Ammon's horn (tissue), 1 donor: ENCODE results near the gene ABCA1.
"Not testable (repeated sequence)": the region's sequence is repeated elsewhere in the genome, so short reads cannot be mapped to it uniquely, and the experiment has no call there.

Source experiments
- DNase-seq: peaks from one replicate; pipeline ENCODE4 v3.0.0-alpha.2; 2016; ENCODE audit warnings: low spot score

The ABCA1 gene

GRCh38 chr9:104794070-104794469 is 133.9 kb downstream of the ABCA1 start:
- no peak for DNase-seq

DNA sequence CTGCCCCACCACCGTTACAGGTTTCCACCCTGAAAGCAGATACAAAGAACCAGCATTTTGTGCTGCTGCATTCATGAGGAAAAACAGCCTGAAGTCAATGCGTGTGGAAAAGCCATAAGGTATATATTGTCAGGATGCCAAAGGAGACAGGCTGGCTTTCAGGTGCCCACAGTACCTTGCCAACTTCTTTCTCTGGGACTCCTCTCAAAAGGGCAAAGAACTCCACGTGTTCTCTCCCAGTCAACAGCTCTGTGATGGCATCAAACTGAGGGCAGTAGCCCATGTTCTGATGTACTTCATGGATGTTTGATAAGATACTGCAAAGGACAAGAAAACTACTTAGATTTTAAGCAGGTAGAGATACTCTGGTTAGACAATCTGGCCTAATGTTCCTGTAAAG is 139.7 kb downstream of the ABCA1 start:
- no peak for DNase-seq

GRCh38 chr9:104787306-104788015 is 140.5 kb downstream of the ABCA1 start:
- no peak for DNase-seq

GRCh38 chr9:104786293-104786692 is 141.7 kb downstream of the ABCA1 start:
- no peak for DNase-seq

- no peak for DNase-seq
Observed at GRCh38 chr9:104784098-104784497, 143.9 kb downstream of the ABCA1 start.

DNA sequence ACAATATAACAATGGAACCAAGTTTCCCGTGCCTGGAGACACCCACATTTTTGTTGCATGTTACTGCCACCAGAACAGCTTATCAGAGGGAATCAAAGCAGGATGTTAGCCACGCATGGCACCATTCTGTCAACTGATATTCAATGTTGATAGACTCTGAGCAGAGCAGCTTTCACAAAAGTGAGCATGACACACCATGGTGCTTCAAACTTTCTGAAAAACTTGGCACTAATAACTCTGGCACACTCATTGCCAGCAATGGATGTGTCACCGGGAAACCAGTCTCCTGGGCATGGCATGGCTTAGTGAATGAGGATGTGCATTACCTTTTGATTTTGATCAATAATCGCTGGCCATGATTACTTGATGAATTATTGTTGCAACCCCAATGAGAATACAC is 144.4 kb downstream of the ABCA1 start:
- DNase-seq, result no peak

- DNase-seq, result no peak
Observed at GRCh38 chr9:104780796-104781395, 147.1 kb downstream of the ABCA1 start.

- DNase-seq, result no peak
Observed at GRCh38 chr9:104779946-104780535, 147.9 kb downstream of the ABCA1 start.

- DNase-seq, result no peak
Observed at GRCh38 chr9:104779334-104779733, 148.6 kb downstream of the ABCA1 start.

- no peak for DNase-seq
Observed at GRCh38 chr9:104778802-104779201, 149.2 kb downstream of the ABCA1 start.

GRCh38 chr9:104776797-104777196 is 151.2 kb downstream of the ABCA1 start:
- DNase-seq, result peak; percentile 43

GRCh38 chr9:104775976-104776375 is 152.0 kb downstream of the ABCA1 start:
- no peak for DNase-seq

- no peak for DNase-seq
Observed at GRCh38 chr9:104775574-104775936, 152.4 kb downstream of the ABCA1 start.

- DNase-seq, result peak; percentile 43
Observed at GRCh38 chr9:104774831-104775573, 153.0 kb downstream of the ABCA1 start.

- no peak for DNase-seq
Observed at GRCh38 chr9:104774132-104774531, 153.8 kb downstream of the ABCA1 start.

GRCh38 chr9:104772714-104773510 is 155.0 kb downstream of the ABCA1 start:
- DNase-seq, result peak; percentile 32

- no peak for DNase-seq
Observed at GRCh38 chr9:104769655-104770054, 158.3 kb downstream of the ABCA1 start.

- DNase-seq, result not testable (repeated sequence)
Observed at GRCh38 chr9:104769029-104769428, 158.9 kb downstream of the ABCA1 start.

DNA sequence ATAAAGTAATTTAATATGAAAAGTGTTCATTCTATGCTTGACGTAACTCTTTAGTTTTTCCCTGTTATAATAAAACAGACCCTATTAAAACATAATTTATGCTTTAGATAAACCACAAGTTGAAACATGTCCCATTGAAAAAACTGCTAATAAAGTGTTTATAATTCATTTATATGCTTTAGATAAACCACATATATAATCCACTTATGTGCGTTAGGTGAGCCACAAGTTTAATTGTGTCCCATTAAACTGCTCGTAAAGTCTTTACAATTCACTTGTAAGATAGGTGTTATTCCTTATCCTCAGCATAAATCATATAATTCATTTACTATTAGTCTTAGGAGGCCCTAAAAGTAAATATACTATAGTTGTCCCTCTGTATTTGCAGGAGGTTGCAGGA is 160.4 kb downstream of the ABCA1 start:
- DNase-seq, result no peak

GRCh38 chr9:104766025-104766424 is 161.9 kb downstream of the ABCA1 start:
- no peak for DNase-seq

DNA sequence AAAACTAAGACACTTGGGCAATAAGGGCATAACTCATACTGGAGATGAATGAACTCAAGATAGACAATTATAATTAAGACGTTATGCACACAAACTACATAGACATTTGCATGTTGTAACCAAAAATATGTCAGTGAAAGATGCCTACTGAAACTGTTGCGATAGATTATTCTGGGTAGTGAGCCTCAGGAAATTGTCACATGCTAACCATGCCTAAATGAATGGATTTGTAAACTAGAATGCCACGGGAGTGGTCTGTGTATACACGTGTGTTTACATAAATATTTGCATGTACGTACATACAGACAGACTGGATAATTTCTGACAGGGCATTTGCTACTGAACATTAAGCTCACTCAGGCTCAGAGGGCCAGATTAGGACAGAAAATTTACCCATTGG is 162.8 kb downstream of the ABCA1 start:
- no peak for DNase-seq

DNA sequence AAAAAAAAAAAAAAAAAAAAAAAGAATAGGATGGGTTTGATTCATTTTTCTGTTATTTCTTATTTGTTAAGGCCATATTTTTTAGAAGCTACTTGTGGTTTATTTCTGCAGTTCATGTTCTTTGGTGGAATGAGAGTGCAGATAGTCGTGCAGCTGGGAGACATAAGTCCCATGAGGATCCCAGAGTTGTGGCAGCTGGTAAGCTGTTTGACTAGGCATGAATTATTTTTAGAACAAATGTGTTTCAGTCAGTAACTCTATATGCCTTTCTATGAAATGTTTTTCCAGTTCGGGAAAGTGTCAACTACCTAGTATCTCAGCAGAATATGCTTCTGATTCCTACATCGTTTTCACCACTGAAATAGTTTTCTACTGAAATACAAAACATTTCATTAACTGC is 169.0 kb downstream of the ABCA1 start:
- DNase-seq, result no peak
